ENCODE measurements around the gene IL36RN.

- TF ChIP-seq CTCF (IDR thresholded peaks at IDR 0.05) (no peak), POLR2A (IDR thresholded peaks at IDR 0.05) (no peak)
Observed at GRCh38 chr2:113075030-113075429, 16.0 kb downstream of the IL36RN start.
